Peyer's patch (tissue), 4 donors: Measurements from ENCODE around the gene SNN. TPM values are rescaled to one million over a fixed set of nuclear protein-coding genes. Genes with fewer than 3 reads are reported as not detected.

Experiments used
- DNase-seq, 3 donors: peaks; one replicate each; pipeline ENCODE4 v3.0.0-alpha.2; 2017 to 2019
- H3K27ac ChIP-seq, 4 donors: fragments of 200-600 bp; sonication (generic); one replicate each; pipeline ENCODE4 v1.5.1; 2016 to 2019
- H3K27me3 ChIP-seq, 2 donors: fragments of 200-600 bp; sonication (generic); one replicate each; pipeline ENCODE4 v1.5.1; 2019
- H3K36me3 ChIP-seq, 3 donors: fragments of 200-600 bp; sonication (generic); one replicate each; pipeline ENCODE4 v1.5.1; 2016 to 2019
- H3K4me1 ChIP-seq, 4 donors: fragments of 200-600 bp; sonication (generic); one replicate each; pipeline ENCODE4 v1.5.1; 2016 to 2019
- H3K4me3 ChIP-seq, 4 donors: fragments of 200-600 bp; sonication (generic); 1 replicate in 3 of 4; 2 replicates in 1 of 4; pipeline ENCODE4 v1.5.1; 2016 to 2019; ENCODE audit warnings: mild to moderate bottlenecking in 1 of 4
- H3K9me3 ChIP-seq, 4 donors: fragments of 200-600 bp; sonication (generic); one replicate each; pipeline ENCODE4 v1.5.1; 2016 to 2019; ENCODE audit warnings: mild to moderate bottlenecking in 1 of 4
- CTCF ChIP-seq, 6 experiments: fragments of 450-650 bp in 4 of 6; fragments of 200-600 bp in 2 of 6; sonication (generic) in 1 of 6; IDR thresholded peaks; one replicate each; pipeline ENCODE4 v1.5.1; 2017 to 2019; ENCODE audit warnings: antibody characterized with exemption in 6 of 6, mild to moderate bottlenecking in 3 of 6, moderate library complexity in 1 of 6
- POLR2A ChIP-seq, 2 donors: fragments of 450-650 bp; IDR thresholded peaks; one replicate each; pipeline ENCODE4 v1.5.1; 2017; ENCODE audit warnings: antibody characterized with exemption in 2 of 2, mild to moderate bottlenecking in 2 of 2, moderate library complexity in 2 of 2
- total RNA-seq, 4 donors: library from RNA; depleted of rRNA; stranded (reverse); fragments of >200 nt; gene quantifications; one replicate each; pipeline ENCODE4 v1.1.0, GENCODE V29; 2016

The SNN gene
- 1 to 10 TPM; 4.2 to 5.0 (median 4.5) TPM for total RNA-seq

- Histone ChIP-seq H3K4me3 (peak within 1 kb of the TSS; percentile 82 to 92 (median 88)), H3K27me3 (no peaks in the 10 kb centered on the region), H3K36me3 (no peaks in the 10 kb centered on the region), H3K9me3 (no peaks in the 10 kb centered on the region), H3K4me1 (peaks cover 0 to 40% (median 27%) of the 10 kb centered on the region in 4 donors), H3K27ac (peak within 1 kb of the TSS; percentile 45 to 90 (median 73))
- TF ChIP-seq CTCF (IDR thresholded peaks at IDR 0.05): no peak
- DNase-seq: peak; percentile 86 to 95 (median 89)
Observed at GRCh38 chr16:11667824-11668622, at the start of gene SNN. Gene SNN, plus strand, starts transcription at chr16:11668455. Its CDS starts 7,605 bp downstream, at chr16:11676060.

- Histone ChIP-seq H3K4me1 (peaks cover 0 to 6% (median 2%) of the 10 kb centered on the region in 4 donors), H3K27ac (peak overlapping the region in 2 of 4 donors; percentile 24 to 33), H3K4me3 (no peak overlapping the region), H3K27me3 (no peaks in the 10 kb centered on the region), H3K36me3 (no peaks in the 10 kb centered on the region), H3K9me3 (no peaks in the 10 kb centered on the region)
- TF ChIP-seq POLR2A (IDR thresholded peaks at IDR 0.05) (no peak), CTCF (IDR thresholded peaks at IDR 0.05) (no peak)
- DNase-seq: peak in 2 of 3 donors; percentile 60 to 69
Observed at GRCh38 chr16:11619327-11619851, 48.9 kb upstream of the SNN start.

GRCh38 chr16:11620243-11621003, 47.8 kb upstream of the SNN start:
- no peaks in the 10 kb centered on the region for H3K36me3 ChIP-seq
- H3K27ac ChIP-seq: no peak overlapping the region
- TF ChIP-seq POLR2A (IDR thresholded peaks at IDR 0.05): no peak
- no peak for TF ChIP-seq CTCF (IDR thresholded peaks at IDR 0.05)
- peaks cover 0 to 6% (median 2%) of the 10 kb centered on the region in 4 donors for H3K4me1 ChIP-seq
- H3K27me3 ChIP-seq: no peaks in the 10 kb centered on the region
- no peak overlapping the region for H3K4me3 ChIP-seq
- no peak for DNase-seq
- no peaks in the 10 kb centered on the region for H3K9me3 ChIP-seq

GRCh38 chr16:11621539-11621919, 46.7 kb upstream of the SNN start:
- DNase-seq: no peak
- TF ChIP-seq CTCF (IDR thresholded peaks at IDR 0.05): no peak
- TF ChIP-seq POLR2A (IDR thresholded peaks at IDR 0.05): no peak
- Histone ChIP-seq H3K4me3 (peak overlapping the region in 2 of 4 donors; percentile 15 to 20), H3K4me1 (peaks cover 0 to 6% (median 2%) of the 10 kb centered on the region in 4 donors), H3K27ac (peak overlapping the region; percentile 58 to 70 (median 62)), H3K27me3 (no peaks in the 10 kb centered on the region), H3K36me3 (no peaks in the 10 kb centered on the region), H3K9me3 (no peaks in the 10 kb centered on the region)

- Histone ChIP-seq H3K4me1 (peaks cover 0 to 6% (median 2%) of the 10 kb centered on the region in 4 donors), H3K9me3 (no peaks in the 10 kb centered on the region), H3K27ac (peak overlapping the region; percentile 58 to 70 (median 62)), H3K36me3 (no peaks in the 10 kb centered on the region), H3K4me3 (peak overlapping the region in 2 of 4 donors; percentile 15 to 20), H3K27me3 (no peaks in the 10 kb centered on the region)
- no peak for TF ChIP-seq POLR2A (IDR thresholded peaks at IDR 0.05)
- TF ChIP-seq CTCF (IDR thresholded peaks at IDR 0.05): no peak
- DNase-seq: peak in 2 of 3 donors; percentile 52 to 68
Observed at GRCh38 chr16:11621920-11622651, 46.2 kb upstream of the SNN start.
